ENCODE measurements around the gene RPL3.

RPL3 gene

GRCh38 chr22:39289533-39289932 is 29.9 kb downstream of the RPL3 start:
- no peaks in the 10 kb centered on the region for H3K4me1 ChIP-seq (ENCODE audit: insufficient read depth, low read length, severe bottlenecking)
- no peaks in the 10 kb centered on the region for H3F3A ChIP-seq (ENCODE audit: insufficient read depth, low read length)
- H3K27ac ChIP-seq (ENCODE audit: low read depth, low read length, poor library complexity, severe bottlenecking) = no peak overlapping the region
- H3K9me2 ChIP-seq (ENCODE audit: low read depth, low read length) = no peaks in the 10 kb centered on the region
- H2AFZ ChIP-seq (ENCODE audit: low read length) = no peak overlapping the region
- H3K9me3 ChIP-seq (ENCODE audit: low read length) = no peaks in the 10 kb centered on the region
- H3K4me3 ChIP-seq (ENCODE audit: low read depth, low read length, poor library complexity, severe bottlenecking) = no peak overlapping the region
- H3K9ac ChIP-seq (ENCODE audit: low read length) = no peak overlapping the region
- TF ChIP-seq EZH2 (IDR thresholded peaks at IDR 0.05; ENCODE audit: borderline replicate concordance, low read length) = no peak
- TF ChIP-seq CTCF (IDR thresholded peaks at IDR 0.05; ENCODE audit: low read length) = no peak
- H4K20me1 ChIP-seq (ENCODE audit: insufficient read depth, low read length) = no peaks in the 10 kb centered on the region
- H3K4me2 ChIP-seq (ENCODE audit: low read length) = no peak overlapping the region
- peaks cover 19% of the 10 kb centered on the region for H3K27me3 ChIP-seq (ENCODE audit: insufficient read depth, low read length)
- no peaks in the 10 kb centered on the region for H3K36me3 ChIP-seq (ENCODE audit: insufficient read depth, low read length)
- no peaks in the 10 kb centered on the region for H3K79me2 ChIP-seq (ENCODE audit: insufficient read depth, low read length)

- H3K79me2 ChIP-seq (ENCODE audit: insufficient read depth, low read length) = no peaks in the 10 kb centered on the region
- no peak overlapping the region for H3K4me2 ChIP-seq (ENCODE audit: low read length)
- H3K9ac ChIP-seq (ENCODE audit: low read length) = no peak overlapping the region
- H3K4me3 ChIP-seq (ENCODE audit: low read depth, low read length, poor library complexity, severe bottlenecking) = no peak overlapping the region
- no peaks in the 10 kb centered on the region for H3K4me1 ChIP-seq (ENCODE audit: insufficient read depth, low read length, severe bottlenecking)
- H2AFZ ChIP-seq (ENCODE audit: low read length) = no peak overlapping the region
- H3K9me2 ChIP-seq (ENCODE audit: low read depth, low read length) = no peaks in the 10 kb centered on the region
- TF ChIP-seq CTCF (IDR thresholded peaks at IDR 0.05; ENCODE audit: low read length) (no peak), EZH2 (IDR thresholded peaks at IDR 0.05; ENCODE audit: borderline replicate concordance, low read length) (no peak)
- no peaks in the 10 kb centered on the region for H3F3A ChIP-seq (ENCODE audit: insufficient read depth, low read length)
- no peaks in the 10 kb centered on the region for H4K20me1 ChIP-seq (ENCODE audit: insufficient read depth, low read length)
- H3K27me3 ChIP-seq (ENCODE audit: insufficient read depth, low read length) = peaks cover 19% of the 10 kb centered on the region
- no peaks in the 10 kb centered on the region for H3K9me3 ChIP-seq (ENCODE audit: low read length)
- no peaks in the 10 kb centered on the region for H3K36me3 ChIP-seq (ENCODE audit: insufficient read depth, low read length)
- H3K27ac ChIP-seq (ENCODE audit: low read depth, low read length, poor library complexity, severe bottlenecking) = no peak overlapping the region
Measured at GRCh38 chr22:39288135-39288898, 31.1 kb downstream of the RPL3 start.

- no peak for TF ChIP-seq EZH2 (IDR thresholded peaks at IDR 0.05; ENCODE audit: borderline replicate concordance, low read length)
- no peak for TF ChIP-seq CTCF (IDR thresholded peaks at IDR 0.05; ENCODE audit: low read length)
- Histone ChIP-seq H3K9ac (ENCODE audit: low read length) (no peak overlapping the region), H3K4me1 (ENCODE audit: insufficient read depth, low read length, severe bottlenecking) (no peaks in the 10 kb centered on the region), H3K27ac (ENCODE audit: low read depth, low read length, poor library complexity, severe bottlenecking) (no peak overlapping the region), H2AFZ (ENCODE audit: low read length) (no peak overlapping the region), H3K36me3 (ENCODE audit: insufficient read depth, low read length) (no peaks in the 10 kb centered on the region), H3K9me2 (ENCODE audit: low read depth, low read length) (no peaks in the 10 kb centered on the region), H3K79me2 (ENCODE audit: insufficient read depth, low read length) (no peaks in the 10 kb centered on the region), H3F3A (ENCODE audit: insufficient read depth, low read length) (no peaks in the 10 kb centered on the region), H3K4me2 (ENCODE audit: low read length) (no peak overlapping the region), H3K4me3 (ENCODE audit: low read depth, low read length, poor library complexity, severe bottlenecking) (no peak overlapping the region), H4K20me1 (ENCODE audit: insufficient read depth, low read length) (no peaks in the 10 kb centered on the region), H3K9me3 (ENCODE audit: low read length) (no peaks in the 10 kb centered on the region), H3K27me3 (ENCODE audit: insufficient read depth, low read length) (peaks cover 19% of the 10 kb centered on the region)
Measured at GRCh38 chr22:39287076-39287725, 32.2 kb downstream of the RPL3 start.

Measured in OCI-LY1 (cell line).